Astrocyte (in vitro differentiated cells and primary cell): ENCODE measurements around the gene ZNF543.

Experiments
- CTCF ChIP-seq: IDR thresholded peaks from 2 replicates; pipeline ENCODE4 v1.5.1; 2011; ENCODE audit warnings: low read depth, mild to moderate bottlenecking, inconsistent platforms, low read length, moderate library complexity; ENCODE audit not compliant: insufficient read depth
- EZH2 ChIP-seq: IDR thresholded peaks from 2 replicates; pipeline ENCODE4 v1.6.1; 2012; ENCODE audit warnings: mild to moderate bottlenecking, low read length, inconsistent platforms; ENCODE audit not compliant: insufficient read depth

- TF ChIP-seq CTCF = no peak
- no peak for TF ChIP-seq EZH2
Observed at GRCh38 chr19:57376151-57376550, 55.9 kb downstream of the ZNF543 start.
